ENCODE results near the gene TAB3.

Gene TAB3, protein sequence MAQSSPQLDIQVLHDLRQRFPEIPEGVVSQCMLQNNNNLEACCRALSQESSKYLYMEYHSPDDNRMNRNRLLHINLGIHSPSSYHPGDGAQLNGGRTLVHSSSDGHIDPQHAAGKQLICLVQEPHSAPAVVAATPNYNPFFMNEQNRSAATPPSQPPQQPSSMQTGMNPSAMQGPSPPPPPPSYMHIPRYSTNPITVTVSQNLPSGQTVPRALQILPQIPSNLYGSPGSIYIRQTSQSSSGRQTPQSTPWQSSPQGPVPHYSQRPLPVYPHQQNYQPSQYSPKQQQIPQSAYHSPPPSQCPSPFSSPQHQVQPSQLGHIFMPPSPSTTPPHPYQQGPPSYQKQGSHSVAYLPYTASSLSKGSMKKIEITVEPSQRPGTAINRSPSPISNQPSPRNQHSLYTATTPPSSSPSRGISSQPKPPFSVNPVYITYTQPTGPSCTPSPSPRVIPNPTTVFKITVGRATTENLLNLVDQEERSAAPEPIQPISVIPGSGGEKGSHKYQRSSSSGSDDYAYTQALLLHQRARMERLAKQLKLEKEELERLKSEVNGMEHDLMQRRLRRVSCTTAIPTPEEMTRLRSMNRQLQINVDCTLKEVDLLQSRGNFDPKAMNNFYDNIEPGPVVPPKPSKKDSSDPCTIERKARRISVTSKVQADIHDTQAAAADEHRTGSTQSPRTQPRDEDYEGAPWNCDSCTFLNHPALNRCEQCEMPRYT

DNA sequence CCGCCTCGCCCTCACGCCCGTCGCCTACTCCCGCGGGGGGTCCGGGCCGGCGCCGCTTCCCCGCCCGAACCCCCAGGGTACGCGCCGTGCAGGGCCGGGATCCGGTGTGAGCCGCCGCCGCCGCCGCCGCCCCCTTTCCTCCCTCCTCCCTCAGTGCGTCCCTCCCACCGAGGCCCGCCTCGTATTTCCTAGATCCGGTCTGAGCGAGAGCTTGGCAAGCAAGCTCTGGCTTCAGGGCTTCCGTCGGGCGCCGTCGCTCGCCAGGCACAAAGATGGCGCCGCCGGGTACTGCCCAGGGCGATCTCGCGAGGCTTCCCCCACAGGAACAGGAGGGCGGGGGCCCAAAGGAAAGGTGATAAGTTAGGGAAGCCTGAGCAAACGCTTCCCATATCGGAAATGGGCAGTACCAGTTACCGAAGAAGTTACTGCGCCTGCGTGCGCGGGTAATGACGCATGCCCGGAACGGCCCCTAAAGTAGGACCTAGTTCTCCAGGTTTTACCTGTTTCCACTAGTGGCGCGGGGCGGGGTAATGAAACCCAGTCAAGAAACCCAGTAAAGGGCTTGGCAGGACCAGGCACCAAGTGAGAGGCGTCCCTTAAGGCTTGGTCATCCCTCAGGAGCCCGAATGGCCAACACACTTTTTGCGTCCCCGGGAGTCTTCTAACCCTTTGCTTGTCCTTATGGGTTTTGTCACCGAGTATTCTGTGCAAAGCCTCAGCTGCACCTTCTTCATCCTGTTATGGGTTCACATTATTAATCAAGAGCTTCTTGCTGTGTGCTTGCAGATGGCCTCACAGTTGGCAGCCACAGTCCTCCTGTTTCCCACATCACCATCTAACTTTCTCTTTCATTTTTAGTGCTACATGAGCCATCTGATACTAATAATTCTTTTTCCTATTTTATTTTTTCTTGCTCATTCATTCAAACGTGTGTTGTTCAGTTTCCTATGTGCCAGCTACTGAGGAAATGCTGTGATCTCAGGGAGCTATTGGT is at the start of gene TAB3:
TSS of gene TAB3 (minus strand) at position 108 of the 994 bp plus-strand sequence. CDS start 29,666 bp downstream, outside the sequence.
- peak; percentile 85 for DNase-seq

DNA sequence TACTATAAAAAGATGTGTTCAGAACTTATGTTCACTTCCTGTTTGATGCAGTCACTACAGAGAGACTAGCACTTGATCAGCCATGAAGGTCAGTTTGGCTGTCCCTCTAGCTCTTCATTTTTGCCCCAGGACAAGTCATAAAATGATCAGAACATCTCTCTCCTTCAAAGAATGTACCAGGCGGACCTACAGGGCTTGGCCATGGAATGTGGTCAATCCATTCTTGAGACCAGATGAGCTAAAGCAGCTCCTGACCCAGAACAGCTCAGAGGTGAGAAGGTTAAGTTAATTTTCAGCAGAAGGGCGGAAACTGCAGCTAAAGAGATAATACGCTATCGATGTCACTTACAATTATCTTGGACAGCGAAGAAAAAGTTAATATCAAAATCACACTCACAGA is 49.2 kb upstream of the TAB3 start:
- no peak for DNase-seq

DNA sequence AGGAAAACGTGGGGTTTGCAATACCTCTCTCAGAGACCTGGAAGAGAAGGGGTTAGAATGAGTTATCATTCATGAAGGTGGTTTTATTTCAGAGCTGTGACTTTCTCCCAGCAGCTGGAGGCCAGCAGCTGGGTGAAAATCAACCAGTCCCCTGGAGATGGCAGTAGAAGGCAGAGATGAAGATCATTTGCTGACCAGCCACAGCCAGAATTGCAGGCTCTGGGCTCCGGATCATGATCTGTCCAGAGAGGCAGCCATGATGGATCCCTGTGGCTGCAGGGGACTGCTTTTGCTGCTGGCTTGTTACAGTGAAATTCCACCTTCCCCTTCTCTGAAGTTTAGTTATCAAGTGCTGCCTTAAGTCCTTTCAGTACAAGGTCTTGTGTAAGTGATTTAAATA is 46.9 kb upstream of the TAB3 start:
- no peak for DNase-seq

DNA sequence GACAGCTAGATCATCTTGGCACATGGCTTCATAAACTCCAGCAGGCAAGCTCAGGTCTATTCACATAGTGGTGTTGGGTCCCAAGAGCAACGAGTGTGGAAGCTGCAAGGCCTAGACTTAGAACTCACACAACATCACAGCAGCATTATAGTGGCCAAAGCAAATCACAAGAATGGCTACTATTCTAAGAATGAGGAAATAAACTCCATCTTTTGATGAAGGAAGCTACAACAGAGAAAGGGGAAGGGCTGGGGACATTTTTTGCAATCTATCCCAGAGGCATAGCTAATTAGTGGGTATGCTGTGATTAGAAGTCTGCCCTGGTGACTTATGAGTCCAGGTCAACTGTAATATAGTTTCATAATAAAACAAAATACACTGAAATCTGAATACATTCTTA is 42.9 kb upstream of the TAB3 start:
- DNase-seq = no peak

DNA sequence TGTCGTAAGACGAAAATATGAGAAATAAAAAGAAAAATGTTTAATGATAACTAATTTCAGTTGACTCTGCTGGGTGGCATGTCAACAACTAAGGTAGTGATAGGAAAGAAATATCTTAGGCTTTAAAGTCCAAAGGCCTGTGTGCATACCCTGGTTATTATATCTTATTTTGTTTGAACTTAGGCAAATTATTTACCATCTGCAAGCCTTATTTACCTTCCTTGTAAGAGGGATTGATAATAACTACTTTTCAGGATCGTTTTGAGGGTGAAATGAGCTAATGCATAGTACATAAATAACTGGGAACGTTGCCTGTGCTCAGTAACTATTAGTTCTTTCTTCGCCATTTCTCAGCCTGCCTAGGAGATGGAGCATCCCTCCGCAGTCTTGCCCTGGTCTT is 41.6 kb upstream of the TAB3 start:
- no peak for DNase-seq

DNA sequence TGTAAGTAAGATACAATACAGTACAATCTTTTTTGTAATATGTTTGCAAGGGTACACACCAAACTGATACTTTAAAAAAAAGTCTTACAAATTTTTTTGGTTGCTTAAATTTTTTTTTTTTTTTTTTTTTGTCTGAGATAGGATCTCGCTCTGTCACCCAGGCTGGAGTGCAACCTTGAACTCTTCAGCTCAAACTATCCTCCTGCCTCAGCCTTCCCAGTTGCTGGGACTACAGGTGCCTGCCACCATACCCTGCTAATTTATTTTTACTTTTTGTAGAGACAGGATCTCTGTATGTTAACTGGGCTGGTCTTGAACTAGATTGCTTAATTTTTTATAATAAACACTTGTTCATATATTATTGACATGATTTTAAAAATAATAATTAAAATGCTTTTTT is 41.1 kb upstream of the TAB3 start:
- DNase-seq = no peak

DNA sequence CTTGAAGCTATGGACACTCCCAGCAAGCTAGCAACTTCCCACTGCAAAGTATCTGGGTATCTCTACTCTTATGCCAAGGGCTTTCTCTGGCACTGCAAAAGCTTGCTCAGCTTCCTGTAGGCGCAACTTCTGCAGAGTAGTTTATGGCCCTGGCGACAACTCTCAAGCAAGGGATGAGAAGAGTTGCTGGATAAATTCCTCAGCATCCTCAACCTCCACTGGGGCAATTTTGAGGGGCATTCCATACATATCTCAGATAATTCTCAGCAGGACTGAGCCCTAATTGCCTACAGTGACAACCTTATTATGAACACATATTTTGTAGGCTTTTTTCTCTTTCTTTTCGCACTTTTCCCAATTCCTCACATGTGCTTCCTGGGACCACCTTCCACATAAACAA is 31.2 kb upstream of the TAB3 start:
- DNase-seq = no peak

DNA sequence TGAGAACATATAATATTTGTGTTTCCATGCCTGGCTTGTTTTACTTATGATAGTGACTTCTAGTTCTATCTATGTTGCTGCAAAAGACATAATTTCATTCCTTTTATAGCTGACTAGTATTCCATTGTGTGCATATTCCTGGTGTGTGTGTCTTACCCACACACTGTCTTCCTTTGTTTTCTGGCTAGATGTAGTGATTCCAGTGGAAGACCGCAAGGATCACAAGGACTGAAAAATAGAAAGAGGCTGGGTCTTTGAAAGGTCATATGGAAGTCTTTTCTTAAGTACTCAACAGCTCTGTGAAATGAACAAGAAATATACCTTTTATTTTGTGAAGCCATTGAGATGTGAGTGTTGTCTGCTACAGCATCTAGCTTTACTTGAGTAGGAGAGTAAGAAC is 29.4 kb upstream of the TAB3 start:
- DNase-seq = no peak

GRCh38 chrX:30913492-30913891 is 24.4 kb upstream of the TAB3 start:
- no peak for DNase-seq

DNA sequence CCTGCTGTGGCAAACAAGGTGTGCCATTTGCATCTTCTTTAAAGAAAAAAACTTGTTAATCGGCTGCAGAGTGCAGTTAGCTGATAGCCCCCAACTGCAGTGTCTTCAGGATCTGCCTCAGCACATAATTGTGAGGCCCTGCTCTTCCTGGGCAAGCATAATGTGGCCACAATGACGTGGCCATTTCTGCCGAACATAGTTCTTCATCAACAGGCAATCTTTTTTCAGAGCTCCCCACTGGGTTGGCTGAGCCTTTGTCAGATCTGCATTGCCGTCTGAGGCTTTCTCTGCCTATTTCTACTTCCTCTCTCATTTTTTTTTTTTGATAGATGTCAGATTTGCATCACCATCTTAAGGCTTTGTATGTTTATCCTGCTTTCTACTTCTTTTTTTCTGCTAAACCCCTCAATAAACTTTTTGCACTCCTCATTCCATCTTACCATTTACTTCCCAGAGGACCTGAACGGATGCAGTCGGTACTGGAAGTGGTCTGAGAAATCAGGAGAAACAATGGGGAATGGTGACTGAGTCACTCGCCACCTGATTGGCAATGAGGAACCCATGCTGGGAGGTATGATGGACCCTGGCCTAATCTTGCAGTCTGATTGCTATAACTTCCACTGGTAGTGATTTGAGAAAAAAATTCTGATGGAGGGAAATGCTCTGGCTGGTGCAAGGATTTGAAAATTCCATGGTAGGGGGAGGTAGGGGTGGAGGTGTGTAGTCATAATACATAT is 21.2 kb upstream of the TAB3 start:
- no peak for DNase-seq

GRCh38 chrX:30906726-30907125 is 17.7 kb upstream of the TAB3 start:
- DNase-seq = no peak

- DNase-seq = no peak
These were observed 16.3 kb upstream of the TAB3 start for GRCh38 chrX:30905321-30905720.

DNA sequence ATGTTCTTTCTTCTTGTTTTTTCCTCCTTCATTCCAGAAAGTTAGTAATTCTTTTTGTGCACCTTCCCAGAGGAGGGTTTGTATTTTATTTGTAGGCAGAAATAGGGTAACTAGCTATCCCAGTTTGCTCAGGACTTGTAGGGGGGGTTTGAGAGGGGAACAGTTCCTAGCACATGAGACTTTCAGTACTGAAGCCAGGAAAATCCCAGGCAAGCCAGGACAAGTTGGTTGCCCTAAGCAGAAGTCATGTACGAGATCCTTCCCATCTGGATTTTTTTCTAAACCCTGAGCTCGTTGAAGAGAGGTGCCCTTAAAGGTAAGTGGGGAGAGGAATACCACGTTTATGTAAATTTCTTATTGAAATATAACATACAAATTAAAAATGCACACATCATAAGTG is 15.6 kb upstream of the TAB3 start:
- no peak for DNase-seq

- no peak for DNase-seq
These were observed 15.1 kb upstream of the TAB3 start for GRCh38 chrX:30904186-30904585.

- DNase-seq = no peak
These were observed 11.2 kb upstream of the TAB3 start for GRCh38 chrX:30900227-30900626.

- no peak for DNase-seq
These were observed 9.8 kb upstream of the TAB3 start for GRCh38 chrX:30898886-30899285.

DNA sequence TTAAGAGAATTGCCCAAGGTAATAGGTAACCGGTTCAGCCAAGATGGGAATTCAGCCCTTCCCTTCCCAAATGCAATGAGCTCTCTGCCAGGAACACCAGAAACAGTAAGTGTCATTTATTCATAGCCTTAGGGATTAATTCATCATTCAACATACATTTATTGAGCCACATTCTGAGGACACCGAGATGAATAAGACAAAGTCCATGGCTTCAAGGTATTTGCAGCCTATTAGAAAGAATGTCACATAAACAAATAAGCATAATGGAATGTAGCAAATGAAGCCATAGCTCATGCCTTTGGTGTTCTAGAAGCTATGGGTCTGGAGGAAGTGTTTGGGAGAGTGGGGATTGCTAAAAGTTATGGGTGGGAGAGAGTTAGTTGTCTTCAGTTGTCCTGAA is 6.3 kb upstream of the TAB3 start:
- DNase-seq = no peak

GRCh38 chrX:30893206-30893605 is 4.2 kb upstream of the TAB3 start:
- DNase-seq = no peak

DNA sequence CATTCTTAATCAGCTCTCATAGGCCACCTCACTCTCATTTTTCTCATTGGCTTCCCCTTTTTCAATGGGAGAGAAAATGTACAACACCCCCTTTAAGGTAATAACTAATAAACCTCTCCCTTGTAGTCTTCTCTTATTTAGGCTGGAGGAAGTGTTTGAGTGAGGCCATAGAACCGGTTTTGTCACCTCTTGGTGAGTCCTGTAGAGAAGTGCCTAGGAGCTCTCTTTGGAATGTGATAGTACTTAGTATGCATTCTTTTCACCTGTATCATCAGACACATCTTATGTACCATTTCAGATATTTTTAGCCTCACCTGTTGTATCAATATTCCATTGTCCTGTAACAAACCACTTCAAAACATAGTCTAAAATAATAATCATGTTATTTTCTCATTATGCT is 3.5 kb upstream of the TAB3 start:
- DNase-seq = no peak

DNA sequence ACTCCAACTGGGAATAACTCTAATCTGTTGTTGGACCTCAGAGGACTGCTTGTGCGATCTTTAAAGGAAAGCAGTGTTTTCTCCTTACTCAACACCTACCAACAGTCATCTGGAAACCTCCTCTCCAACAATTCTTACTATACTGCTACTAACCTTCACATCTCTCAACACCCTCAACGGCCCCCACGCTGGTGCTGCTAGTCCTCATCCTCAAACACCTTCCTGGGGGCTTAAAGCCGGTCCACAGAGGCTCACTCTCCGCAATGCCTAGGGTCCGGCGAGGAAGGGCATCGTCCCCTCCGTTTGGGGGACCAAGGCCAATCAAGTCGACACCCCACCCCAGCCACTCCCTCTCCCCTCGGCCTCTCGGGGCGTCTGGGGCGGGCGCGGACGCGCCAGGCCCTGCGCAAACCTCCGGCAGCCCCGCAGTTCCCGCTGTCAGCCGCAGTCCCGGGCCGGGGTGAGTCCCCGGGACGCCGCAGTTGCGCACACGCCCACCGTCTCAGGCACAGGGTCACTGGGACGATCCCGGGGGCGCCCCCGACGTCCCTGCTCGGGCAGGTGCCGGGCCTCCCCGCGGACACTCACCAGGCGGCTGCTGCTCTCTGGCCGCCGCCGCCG is 418 bp downstream of the TAB3 start:
- no peak for DNase-seq

- DNase-seq = no peak
These were observed 1.3 kb downstream of the TAB3 start for GRCh38 chrX:30887721-30888120.

- no peak for DNase-seq
These were observed 1.8 kb downstream of the TAB3 start for GRCh38 chrX:30887288-30887687.

Data from NCI-H2029 treated with DMSO at 0.1 percent for 48 hours (cell line).